DND-41 (cell line): ENCODE measurements around the gene BMP4.

Experiments used
- ATAC-seq: fragments of 200-7000 bp; cut with Tn5 transposase; 3 replicates; pipeline ENCODE4 v1.9.1; 2021; ENCODE audit warnings: low read depth; ENCODE audit not compliant: insufficient read depth
- DNase-seq: peaks from one replicate; pipeline ENCODE4 v3.0.0-alpha.2; 2020
- H2AFZ ChIP-seq: 2 replicates; pipeline ENCODE4 v1.6.0; 2012; ENCODE audit warnings: low read depth, low read length
- H3K27ac ChIP-seq: 2 replicates; pipeline ENCODE4 v1.5.1; 2012; ENCODE audit warnings: low read length, inconsistent platforms
- H3K27me3 ChIP-seq: fragments of 200-600 bp; sonication (generic); 2 replicates; pipeline ENCODE4 v1.6.0; 2012; ENCODE audit warnings: low read length, mild to moderate bottlenecking, inconsistent platforms; ENCODE audit not compliant: insufficient read depth, poor library complexity
- H3K36me3 ChIP-seq: 2 replicates; pipeline ENCODE4 v1.5.1; 2012; ENCODE audit warnings: low read length, inconsistent platforms; ENCODE audit not compliant: insufficient read depth
- H3K4me1 ChIP-seq: 2 replicates; pipeline ENCODE4 v1.5.1; 2012; ENCODE audit warnings: mild to moderate bottlenecking, low read length; ENCODE audit not compliant: insufficient read depth
- H3K4me2 ChIP-seq: 2 replicates; pipeline ENCODE4 v1.6.0; 2012; ENCODE audit warnings: mild to moderate bottlenecking, moderate library complexity, low read length, inconsistent platforms; ENCODE audit not compliant: insufficient read depth
- H3K4me3 ChIP-seq, 2 experiments: fragments of 200-600 bp in 1 of 2; shearing (Covaris generic) in 1 of 2; 2 replicates each; pipeline ENCODE4 v1.5.1; 2012 to 2016; ENCODE audit warnings: inconsistent platforms in 2 of 2, low read length in 2 of 2, mild to moderate bottlenecking in 2 of 2, low read depth in 1 of 2, moderate library complexity in 1 of 2
- H3K79me2 ChIP-seq: 2 replicates; pipeline ENCODE4 v1.6.0; 2012; ENCODE audit warnings: low read length, inconsistent platforms; ENCODE audit not compliant: insufficient read depth
- H3K9ac ChIP-seq: 2 replicates; pipeline ENCODE4 v1.6.0; 2012; ENCODE audit warnings: low read depth, mild to moderate bottlenecking, inconsistent platforms, low read length, moderate library complexity
- H3K9me3 ChIP-seq: 2 replicates; pipeline ENCODE4 v1.5.1; 2012; ENCODE audit warnings: low read length, moderate library complexity, mild to moderate bottlenecking, inconsistent platforms; ENCODE audit not compliant: insufficient read depth, severe bottlenecking
- H4K20me1 ChIP-seq: 2 replicates; pipeline ENCODE4 v1.6.0; 2012; ENCODE audit warnings: low read length; ENCODE audit not compliant: insufficient read depth
- CTCF ChIP-seq: IDR thresholded peaks from 2 replicates; pipeline ENCODE4 v1.5.1; 2012; ENCODE audit warnings: borderline replicate concordance, low read length, moderate library complexity, mild to moderate bottlenecking; ENCODE audit not compliant: poor library complexity, severe bottlenecking; ENCODE audit errors: extremely low read depth
- EZH2 ChIP-seq: IDR thresholded peaks from 3 replicates; pipeline ENCODE4 v1.6.1; 2012; ENCODE audit warnings: borderline replicate concordance, low read depth, mild to moderate bottlenecking, moderate library complexity, low read length, inconsistent platforms; ENCODE audit not compliant: severe bottlenecking

The BMP4 gene

GRCh38 chr14:53955229-53955556 is 1.4 kb downstream of the BMP4 start:
- H3K36me3 ChIP-seq = no peaks in the 10 kb centered on the region
- H3K4me2 ChIP-seq = no peak overlapping the region
- no peak overlapping the region for H3K27ac ChIP-seq
- H3K27me3 ChIP-seq = no peaks in the 10 kb centered on the region
- no peak for ATAC-seq
- no peak overlapping the region for H2AFZ ChIP-seq
- H3K9me3 ChIP-seq = peaks cover 11% of the 10 kb centered on the region
- H3K9ac ChIP-seq = no peak overlapping the region
- TF ChIP-seq CTCF (no peak), EZH2 (no peak)
- no peaks in the 10 kb centered on the region for H4K20me1 ChIP-seq
- peaks cover 15% of the 10 kb centered on the region for H3K4me1 ChIP-seq
- no peak for DNase-seq
- H3K79me2 ChIP-seq = no peaks in the 10 kb centered on the region
- H3K4me3 ChIP-seq = no peak overlapping the region

- Histone ChIP-seq H3K4me2 (no peak overlapping the region), H2AFZ (no peak overlapping the region), H3K27ac (no peak overlapping the region), H3K9me3 (peaks cover 11% of the 10 kb centered on the region), H3K27me3 (no peaks in the 10 kb centered on the region), H4K20me1 (no peaks in the 10 kb centered on the region), H3K79me2 (no peaks in the 10 kb centered on the region), H3K4me1 (peaks cover 15% of the 10 kb centered on the region), H3K36me3 (no peaks in the 10 kb centered on the region), H3K9ac (no peak overlapping the region), H3K4me3 (no peak overlapping the region)
- DNase-seq = no peak
- ATAC-seq = no peak
- TF ChIP-seq EZH2 (no peak), CTCF (no peak)
Observed at GRCh38 chr14:53954551-53955228, 1.9 kb downstream of the BMP4 start.

- peaks cover 11% of the 10 kb centered on the region for H3K9me3 ChIP-seq
- H3K79me2 ChIP-seq = no peaks in the 10 kb centered on the region
- no peaks in the 10 kb centered on the region for H3K36me3 ChIP-seq
- no peak for ATAC-seq
- no peak overlapping the region for H2AFZ ChIP-seq
- H3K9ac ChIP-seq = no peak overlapping the region
- H3K27me3 ChIP-seq = no peaks in the 10 kb centered on the region
- no peak overlapping the region for H3K4me2 ChIP-seq
- peaks cover 15% of the 10 kb centered on the region for H3K4me1 ChIP-seq
- no peak for TF ChIP-seq CTCF
- no peak for TF ChIP-seq EZH2
- H4K20me1 ChIP-seq = no peaks in the 10 kb centered on the region
- no peak overlapping the region for H3K4me3 ChIP-seq
- H3K27ac ChIP-seq = no peak overlapping the region
- DNase-seq = no peak
Observed at GRCh38 chr14:53953828-53954550, 2.6 kb downstream of the BMP4 start.
